Stimulated activated CD4-positive, alpha-beta T cell treated with anti-CD3 and anti-CD28 coated beads, Interleukin-4, amount 100 ng/mL, for 24 hours (primary cell): Measurements from ENCODE around the gene IRX4.

Experiments used
- DNase-seq: peaks from one replicate; pipeline ENCODE4 v3.0.0-alpha.2; 2020

The IRX4 gene

DNA sequence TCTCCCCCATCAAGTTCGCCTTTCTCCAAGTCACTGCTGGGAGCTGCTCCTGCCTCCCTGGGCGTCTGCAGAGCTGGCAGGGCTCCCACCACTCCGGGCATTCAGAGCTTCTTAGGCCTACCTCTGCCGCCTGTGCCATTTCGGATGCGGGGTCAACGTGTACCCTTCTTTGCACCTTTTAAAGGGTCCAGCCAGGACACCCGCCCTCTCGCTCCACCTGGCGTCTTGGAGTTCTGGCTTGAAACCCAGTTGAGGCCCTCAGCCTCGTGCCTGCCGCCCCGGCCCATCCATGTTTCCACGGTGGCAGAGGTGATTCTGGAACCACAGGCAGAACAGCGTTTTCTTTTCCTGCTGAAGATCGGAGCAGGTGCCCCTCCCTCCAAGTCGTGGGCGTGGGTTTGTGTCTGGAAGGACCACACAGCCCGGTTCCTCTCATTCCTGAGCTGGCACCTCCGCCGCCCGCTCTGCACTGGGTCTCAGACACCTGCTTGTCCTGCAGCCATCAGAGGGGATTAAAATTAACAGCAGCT lies 48.6 kb downstream of the IRX4 start:
- no peak for DNase-seq

GRCh38 chr5:1833264-1834021 lies 49.3 kb downstream of the IRX4 start:
- no peak for DNase-seq

- DNase-seq, result no peak
Observed at GRCh38 chr5:1832511-1833250, 50.0 kb downstream of the IRX4 start.

- DNase-seq, result no peak
Observed at GRCh38 chr5:1831677-1832313, 50.9 kb downstream of the IRX4 start.

DNA sequence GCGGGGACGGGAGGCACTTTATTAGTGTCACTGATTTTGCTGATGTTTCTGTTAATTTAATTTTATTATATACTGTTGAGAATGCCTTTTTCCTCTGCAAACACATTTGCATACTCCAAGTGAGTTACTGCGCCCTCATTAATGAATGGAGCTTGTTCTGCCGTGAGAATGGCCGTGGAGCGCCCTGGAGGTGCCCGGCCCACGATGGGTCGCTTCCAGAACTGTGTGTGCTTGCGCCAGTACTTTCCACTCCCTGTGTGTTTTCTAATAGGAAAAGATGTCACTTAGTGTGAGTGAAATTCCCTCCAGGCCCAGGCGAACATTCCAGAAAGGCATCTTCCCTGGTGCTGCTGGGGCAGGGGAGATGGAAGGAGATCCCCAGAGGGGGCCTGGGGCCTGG lies 51.5 kb downstream of the IRX4 start:
- no peak for DNase-seq

DNA sequence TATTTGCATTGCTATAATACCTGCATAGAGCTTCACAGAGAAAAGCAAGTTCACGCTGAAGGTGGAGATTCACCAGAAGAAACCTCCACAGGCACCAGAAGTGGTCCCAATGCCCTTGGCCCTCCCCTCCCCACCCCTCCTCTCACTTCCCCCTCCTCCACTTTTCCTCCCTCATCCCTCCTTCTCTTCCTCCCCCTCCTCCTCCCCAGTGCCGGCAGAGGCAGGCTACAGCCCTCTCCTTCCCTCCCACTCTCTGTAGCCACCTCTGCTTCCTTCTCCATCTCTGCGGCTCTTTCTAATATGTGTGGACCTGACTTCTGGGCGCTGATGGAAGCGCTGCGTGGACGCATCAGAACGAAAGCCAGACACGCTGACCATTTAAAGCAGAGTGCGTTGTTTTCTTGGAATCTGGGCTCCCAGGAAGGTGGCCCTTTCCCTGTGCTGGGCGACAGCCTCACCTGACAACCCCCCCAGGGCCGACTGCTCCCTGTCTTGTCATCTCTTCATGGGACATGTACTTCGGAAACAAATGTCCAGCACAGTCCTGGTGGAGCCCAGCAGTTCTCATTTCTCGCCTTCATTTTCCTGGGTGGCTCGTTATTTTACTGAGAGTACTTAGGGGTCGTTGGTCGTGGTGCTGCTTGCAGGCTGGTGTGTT lies 52.0 kb downstream of the IRX4 start:
- no peak for DNase-seq

DNA sequence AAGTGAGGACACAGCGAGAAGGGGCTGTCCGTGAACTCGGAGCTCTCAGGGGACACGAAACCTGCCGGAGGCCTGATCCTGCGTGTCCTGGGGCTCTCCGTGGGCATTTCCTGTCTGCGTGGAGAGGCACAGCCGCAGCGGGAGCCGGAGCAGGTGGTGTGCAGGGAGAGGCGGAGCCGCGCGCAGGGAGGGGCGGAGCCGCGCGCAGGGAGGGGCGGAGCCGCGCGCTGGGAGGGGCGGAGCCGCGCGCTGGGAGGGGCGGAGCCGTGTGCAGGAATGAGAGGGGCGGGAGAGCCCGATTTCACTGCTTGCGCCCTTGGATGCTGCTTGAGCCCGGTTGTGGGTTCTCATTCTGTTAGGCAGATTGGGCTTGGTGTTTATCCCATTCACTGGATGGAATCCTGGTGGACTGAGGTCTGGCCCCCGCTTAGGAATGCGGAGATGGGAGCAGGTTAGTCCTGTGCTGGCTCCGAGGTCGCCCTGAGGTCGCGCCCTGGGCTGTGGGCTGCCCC lies 54.8 kb downstream of the IRX4 start:
- DNase-seq, result no peak
